ENCODE measurements around the gene MANSC1.
A peak's percentile ranks its signal among the peaks of the same experiment; 100 is the strongest.
"Not testable (repeated sequence)": the region's sequence is repeated elsewhere in the genome, so short reads cannot be mapped to it uniquely, and the experiment has no call there.

MANSC1 gene

GRCh38 chr12:12333407-12334366 is 16.4 kb downstream of the MANSC1 start:
- H4K20me1 ChIP-seq: no peaks in the 10 kb centered on the region
- H3K9ac ChIP-seq: 0 out of 22 replicates have a peak overlapping the region, but pooled peaks of 1 of the 11 experiments have one; percentile 5
- no peaks in the 10 kb centered on the region for H3K9me3 ChIP-seq (replicated peaks in 1 of 11)
- H3K4me2 ChIP-seq: peak overlapping the region in 8 of 11 experiments; percentile 12 to 65 (median 50); a peak in 15 of 22 replicates
- no peaks in the 10 kb centered on the region for H3K36me3 ChIP-seq
- no peak overlapping the region for H3K4me3 ChIP-seq
- no peak for TF ChIP-seq Cebpa-rat (IDR thresholded peaks at IDR 0.05)
- H3K27ac ChIP-seq: no peak overlapping the region
- no peaks in the 10 kb centered on the region for H3K27me3 ChIP-seq
- H3K4me1 ChIP-seq: peaks cover 5 to 23% (median 15%) of the 10 kb centered on the region in 10 experiments; a peak in 19 of 20 replicates

GRCh38 chr12:12331896-12332295 is 18.1 kb downstream of the MANSC1 start:
- no peak overlapping the region for H3K4me2 ChIP-seq
- TF ChIP-seq Cebpa-rat (IDR thresholded peaks at IDR 0.05): no peak

GRCh38 chr12:12331244-12331771 is 18.7 kb downstream of the MANSC1 start:
- no peaks in the 10 kb centered on the region for H3K36me3 ChIP-seq
- H3K4me3 ChIP-seq: no peak overlapping the region
- no peaks in the 10 kb centered on the region for H3K27me3 ChIP-seq
- no peaks in the 10 kb centered on the region for H4K20me1 ChIP-seq
- H3K4me2 ChIP-seq: no peak overlapping the region
- TF ChIP-seq Cebpa-rat (IDR thresholded peaks at IDR 0.05): no peak
- no peaks in the 10 kb centered on the region for H3K9me3 ChIP-seq (replicated peaks in 1 of 11)
- no peak overlapping the region for H3K9ac ChIP-seq
- H3K4me1 ChIP-seq: peaks cover 0 to 32% (median 16%) of the 10 kb centered on the region in 10 experiments; a peak in 15 of 20 replicates
- no peak overlapping the region for H3K27ac ChIP-seq

More at GRCh38 chr12:12331896-12332295, 18.1 kb downstream of the MANSC1 start:
- Histone ChIP-seq H3K27me3 (no peaks in the 10 kb centered on the region), H3K4me3 (no peak overlapping the region), H3K9ac (no peak overlapping the region), H3K4me1 (peaks cover 0 to 32% (median 16%) of the 10 kb centered on the region in 10 experiments; a peak in 15 of 20 replicates), H3K27ac (no peak overlapping the region), H3K9me3 (replicated peaks in 1 of 11) (no peaks in the 10 kb centered on the region), H3K36me3 (no peaks in the 10 kb centered on the region), H4K20me1 (no peaks in the 10 kb centered on the region)

GRCh38 chr12:12327802-12328201 is 22.2 kb downstream of the MANSC1 start:
- H4K20me1 ChIP-seq: no peaks in the 10 kb centered on the region
- TF ChIP-seq Cebpa-rat (IDR thresholded peaks at IDR 0.05): no peak
- H3K4me1 ChIP-seq: peaks cover 0 to 14% (median under 1%) of the 10 kb centered on the region in 10 experiments; a peak in 10 of 20 replicates
- H3K27ac ChIP-seq: 0 out of 22 replicates have a peak overlapping the region, but pooled peaks of 1 of the 11 experiments have one; percentile 26
- H3K9ac ChIP-seq: no peak overlapping the region
- H3K4me2 ChIP-seq: peak overlapping the region in 1 of 11 experiments; percentile 29; a peak in 3 of 22 replicates
- no peaks in the 10 kb centered on the region for H3K36me3 ChIP-seq
- no peaks in the 10 kb centered on the region for H3K27me3 ChIP-seq
- H3K9me3 ChIP-seq (replicated peaks in 1 of 11): no peaks in the 10 kb centered on the region
- H3K4me3 ChIP-seq: no peak overlapping the region

- no peaks in the 10 kb centered on the region for H3K9me3 ChIP-seq (replicated peaks in 1 of 11)
- H3K36me3 ChIP-seq: no peaks in the 10 kb centered on the region
- H3K4me1 ChIP-seq: peaks cover 0 to 9% (median 0%) of the 10 kb centered on the region in 10 experiments; a peak in 3 of 20 replicates
- H4K20me1 ChIP-seq: no peaks in the 10 kb centered on the region
- no peaks in the 10 kb centered on the region for H3K27me3 ChIP-seq
- no peak overlapping the region for H3K9ac ChIP-seq
- no peak for TF ChIP-seq Cebpa-rat (IDR thresholded peaks at IDR 0.05)
- H3K4me2 ChIP-seq: no peak overlapping the region
- H3K27ac ChIP-seq: no peak overlapping the region
- H3K4me3 ChIP-seq: no peak overlapping the region
These were observed 23.8 kb downstream of the MANSC1 start for GRCh38 chr12:12326262-12326661.

- Histone ChIP-seq H3K36me3 (no peaks in the 10 kb centered on the region), H3K9ac (no peak overlapping the region), H3K4me1 (peaks cover 0 to 9% (median 0%) of the 10 kb centered on the region in 10 experiments; a peak in 3 of 20 replicates), H3K27me3 (no peaks in the 10 kb centered on the region), H3K9me3 (replicated peaks in 1 of 11) (no peaks in the 10 kb centered on the region), H3K4me3 (no peak overlapping the region), H3K4me2 (no peak overlapping the region), H4K20me1 (no peaks in the 10 kb centered on the region), H3K27ac (no peak overlapping the region)
- no peak for TF ChIP-seq Cebpa-rat (IDR thresholded peaks at IDR 0.05)
These were observed 26.5 kb downstream of the MANSC1 start for GRCh38 chr12:12323591-12323990.

- H3K27ac ChIP-seq: no peak overlapping the region
- H3K27me3 ChIP-seq: no peaks in the 10 kb centered on the region
- no peak for TF ChIP-seq Cebpa-rat (IDR thresholded peaks at IDR 0.05)
- H3K9me3 ChIP-seq (replicated peaks in 1 of 11): no peaks in the 10 kb centered on the region
- no peak overlapping the region for H3K4me3 ChIP-seq
- H3K36me3 ChIP-seq: no peaks in the 10 kb centered on the region
- H3K4me1 ChIP-seq: peaks cover 0 to 9% (median 0%) of the 10 kb centered on the region in 10 experiments; a peak in 3 of 20 replicates
- H3K9ac ChIP-seq: no peak overlapping the region
- no peaks in the 10 kb centered on the region for H4K20me1 ChIP-seq
- no peak overlapping the region for H3K4me2 ChIP-seq
These were observed 26.9 kb downstream of the MANSC1 start for GRCh38 chr12:12323118-12323517.

- no peaks in the 10 kb centered on the region for H3K4me1 ChIP-seq
- no peak overlapping the region for H3K27ac ChIP-seq
- H4K20me1 ChIP-seq: no peaks in the 10 kb centered on the region
- H3K36me3 ChIP-seq: no peaks in the 10 kb centered on the region
- H3K27me3 ChIP-seq: no peaks in the 10 kb centered on the region
- TF ChIP-seq Cebpa-rat (IDR thresholded peaks at IDR 0.05): no peak
- H3K9me3 ChIP-seq (replicated peaks in 1 of 11): no peaks in the 10 kb centered on the region
- H3K4me2 ChIP-seq: no peak overlapping the region
- H3K4me3 ChIP-seq: no peak overlapping the region
- H3K9ac ChIP-seq: no peak overlapping the region
These were observed 30.4 kb downstream of the MANSC1 start for GRCh38 chr12:12319451-12320183.

GRCh38 chr12:12315838-12316237 is 34.2 kb downstream of the MANSC1 start:
- TF ChIP-seq Cebpa-rat (IDR thresholded peaks at IDR 0.05): no peak
- Histone ChIP-seq H3K27ac (no peak overlapping the region), H3K4me2 (no peak overlapping the region), H3K36me3 (no peaks in the 10 kb centered on the region), H4K20me1 (no peaks in the 10 kb centered on the region), H3K4me3 (no peak overlapping the region), H3K9ac (no peak overlapping the region), H3K4me1 (no peaks in the 10 kb centered on the region), H3K27me3 (no peaks in the 10 kb centered on the region), H3K9me3 (replicated peaks in 1 of 11) (no peaks in the 10 kb centered on the region)

GRCh38 chr12:12310695-12311094 is 39.3 kb downstream of the MANSC1 start:
- H3K27ac ChIP-seq; H3K9ac ChIP-seq; H3K36me3 ChIP-seq; H4K20me1 ChIP-seq; H3K4me1 ChIP-seq; H3K4me3 ChIP-seq; H3K27me3 ChIP-seq; H3K4me2 ChIP-seq; H3K9me3 ChIP-seq (replicated peaks in 1 of 11): not testable (repeated sequence)
